GM18520 (cell line): ENCODE measurements around the gene BCL2.

Experiments used
- ATAC-seq: cut with Tn5 transposase; IDR thresholded peaks from one replicate; pipeline ENCODE4 v1.9.1; 2021; ENCODE audit not compliant: unreplicated experiment

BCL2 gene

GRCh38 chr18:63260380-63260754 is 59.2 kb downstream of the BCL2 start:
- no peak for ATAC-seq

- ATAC-seq = no peak
Observed at GRCh38 chr18:63259567-63260379, 59.8 kb downstream of the BCL2 start.

GRCh38 chr18:63258749-63259566 is 60.6 kb downstream of the BCL2 start:
- no peak for ATAC-seq

GRCh38 chr18:63257453-63257852 is 62.1 kb downstream of the BCL2 start:
- ATAC-seq = no peak

GRCh38 chr18:63255435-63255834 is 64.1 kb downstream of the BCL2 start:
- ATAC-seq = no peak

- ATAC-seq = no peak
Observed at GRCh38 chr18:63254716-63255399, 64.7 kb downstream of the BCL2 start.

- no peak for ATAC-seq
Observed at GRCh38 chr18:63253428-63254372, 65.9 kb downstream of the BCL2 start.

GRCh38 chr18:63253014-63253413 is 66.6 kb downstream of the BCL2 start:
- ATAC-seq = no peak

- no peak for ATAC-seq
Observed at GRCh38 chr18:63249771-63250170, 69.8 kb downstream of the BCL2 start.

- no peak for ATAC-seq
Observed at GRCh38 chr18:63247926-63248325, 71.6 kb downstream of the BCL2 start.

- ATAC-seq = no peak
Observed at GRCh38 chr18:63247506-63247905, 72.1 kb downstream of the BCL2 start.

- ATAC-seq = no peak
Observed at GRCh38 chr18:63245600-63245999, 74.0 kb downstream of the BCL2 start.

GRCh38 chr18:63244607-63245006 is 75.0 kb downstream of the BCL2 start:
- ATAC-seq = no peak

- ATAC-seq = no peak
Observed at GRCh38 chr18:63241760-63242159, 77.8 kb downstream of the BCL2 start.

GRCh38 chr18:63241317-63241712 is 78.3 kb downstream of the BCL2 start:
- ATAC-seq = no peak

- no peak for ATAC-seq
Observed at GRCh38 chr18:63240531-63241316, 78.8 kb downstream of the BCL2 start.

- ATAC-seq = no peak
Observed at GRCh38 chr18:63238693-63239075, 80.9 kb downstream of the BCL2 start.

- ATAC-seq = no peak
Observed at GRCh38 chr18:63237881-63238692, 81.5 kb downstream of the BCL2 start.
